HG03175 (cell line): ENCODE measurements around the gene GDI2.
A peak's percentile ranks its signal among the peaks of the same experiment; 100 is the strongest.
"Not testable (repeated sequence)": the region's sequence is repeated elsewhere in the genome, so short reads cannot be mapped to it uniquely, and the experiment has no call there.

ENCODE experiments used
- ATAC-seq: cut with Tn5 transposase; IDR thresholded peaks from one replicate; pipeline ENCODE4 v1.9.1; 2021; ENCODE audit warnings: mild to moderate bottlenecking, moderate library complexity; ENCODE audit not compliant: unreplicated experiment

The GDI2 gene

GRCh38 chr10:5828725-5829124 is 15.5 kb upstream of the GDI2 start:
- no peak for ATAC-seq

GRCh38 chr10:5827841-5828240 is 14.6 kb upstream of the GDI2 start:
- no peak for ATAC-seq

DNA sequence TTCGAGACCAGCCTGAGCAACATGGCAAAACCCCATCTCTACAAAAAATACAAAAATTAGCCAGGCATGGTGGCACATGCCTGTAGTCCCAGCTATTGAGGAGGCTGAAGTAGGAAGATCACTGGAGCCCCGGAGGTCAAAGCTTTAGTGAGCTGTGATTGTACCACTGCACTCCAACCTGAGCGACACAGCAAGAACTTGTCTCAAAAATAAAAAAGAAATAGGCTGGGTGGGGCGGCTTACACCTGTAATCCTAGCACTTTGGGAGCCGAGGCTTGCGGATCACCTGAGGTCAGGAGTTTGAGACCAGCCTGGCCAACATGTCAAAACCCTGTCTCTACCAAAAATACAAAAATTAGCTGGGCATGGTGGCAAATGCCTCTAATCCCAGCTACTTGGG is 13.3 kb upstream of the GDI2 start:
- not testable (repeated sequence) for ATAC-seq

- ATAC-seq, result peak; percentile 50
Measured at GRCh38 chr10:5818894-5819293, 5.7 kb upstream of the GDI2 start.

DNA sequence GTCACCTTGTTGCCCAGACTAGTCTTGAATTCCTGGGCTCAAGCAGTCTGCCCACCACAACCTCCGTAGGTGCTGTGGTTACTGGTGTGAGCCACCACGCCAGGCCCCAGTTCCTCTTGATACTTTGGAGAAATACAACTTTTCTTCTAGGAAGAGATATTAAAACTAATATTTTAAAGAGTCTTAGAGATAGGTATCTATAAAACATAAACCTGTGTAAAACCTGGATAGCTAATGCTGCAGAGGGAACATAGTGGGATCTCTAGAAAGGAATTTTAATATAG is 4.8 kb upstream of the GDI2 start:
- ATAC-seq, result no peak

DNA sequence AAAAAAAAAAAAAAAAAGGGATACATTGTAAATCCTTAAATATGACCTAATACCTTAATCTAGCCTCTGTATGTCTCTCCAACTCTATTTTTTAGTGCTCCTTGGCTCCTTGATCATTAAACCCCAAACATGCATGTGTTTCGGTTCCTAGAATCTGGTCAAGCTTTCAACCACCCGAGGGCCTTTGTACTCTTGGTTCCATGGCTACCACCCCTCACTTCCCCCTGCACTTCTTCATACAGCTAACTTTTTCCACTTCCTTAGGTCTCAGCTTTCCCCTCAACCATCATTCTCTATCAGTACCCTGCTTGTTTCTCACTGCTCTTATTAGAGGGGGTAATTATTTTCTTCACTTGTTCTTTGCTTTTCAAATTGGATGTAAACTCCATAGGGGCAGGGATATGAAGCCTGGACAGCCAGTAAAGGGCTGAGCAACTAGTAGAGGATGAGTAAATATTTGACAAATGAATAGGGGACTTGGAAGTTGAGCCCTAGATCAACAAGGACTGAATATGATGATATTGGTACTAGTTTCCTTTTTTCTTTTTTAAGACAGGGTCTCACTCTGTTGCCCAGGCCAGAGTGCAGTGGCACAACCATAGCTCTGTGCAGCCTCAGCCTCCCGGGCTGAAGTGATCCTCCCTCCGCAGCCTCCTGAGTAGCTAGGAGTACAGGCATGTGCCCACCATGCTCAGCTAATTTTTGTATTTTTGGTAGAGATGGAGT is 4.3 kb upstream of the GDI2 start:
- ATAC-seq, result no peak

GRCh38 chr10:5816170-5816569 is 2.9 kb upstream of the GDI2 start:
- ATAC-seq, result no peak

GRCh38 chr10:5814110-5815107 is 1.2 kb upstream of the GDI2 start:
- no peak for ATAC-seq

- peak; percentile 21 for ATAC-seq
Measured at GRCh38 chr10:5813091-5813340, 218 bp downstream of the GDI2 start.

- peak; percentile 15 for ATAC-seq
Measured at GRCh38 chr10:5812283-5813090, 747 bp downstream of the GDI2 start.

DNA sequence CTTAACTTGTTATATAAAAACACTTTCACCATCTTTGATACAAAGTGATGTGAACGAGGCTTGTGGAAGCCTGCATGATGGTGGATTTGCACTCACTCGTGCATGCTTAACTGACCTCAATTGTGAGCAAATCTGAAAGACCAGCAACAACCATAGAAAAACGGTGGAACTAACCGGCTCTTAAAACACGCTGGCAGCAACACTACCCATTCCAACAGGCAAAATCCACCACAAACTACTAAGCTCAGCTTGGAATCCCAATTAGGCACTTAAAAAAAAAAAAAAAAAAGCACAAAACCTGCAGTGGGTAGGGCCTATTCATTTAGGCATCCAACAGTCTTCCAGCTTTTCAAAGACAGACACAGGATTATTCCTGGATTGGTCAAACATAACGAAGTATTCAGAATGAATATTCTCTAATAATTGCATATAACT is 1.8 kb downstream of the GDI2 start:
- ATAC-seq, result no peak

GRCh38 chr10:5810225-5810624 is 3.0 kb downstream of the GDI2 start:
- no peak for ATAC-seq

GRCh38 chr10:5809527-5810154 is 3.6 kb downstream of the GDI2 start:
- ATAC-seq, result no peak

DNA sequence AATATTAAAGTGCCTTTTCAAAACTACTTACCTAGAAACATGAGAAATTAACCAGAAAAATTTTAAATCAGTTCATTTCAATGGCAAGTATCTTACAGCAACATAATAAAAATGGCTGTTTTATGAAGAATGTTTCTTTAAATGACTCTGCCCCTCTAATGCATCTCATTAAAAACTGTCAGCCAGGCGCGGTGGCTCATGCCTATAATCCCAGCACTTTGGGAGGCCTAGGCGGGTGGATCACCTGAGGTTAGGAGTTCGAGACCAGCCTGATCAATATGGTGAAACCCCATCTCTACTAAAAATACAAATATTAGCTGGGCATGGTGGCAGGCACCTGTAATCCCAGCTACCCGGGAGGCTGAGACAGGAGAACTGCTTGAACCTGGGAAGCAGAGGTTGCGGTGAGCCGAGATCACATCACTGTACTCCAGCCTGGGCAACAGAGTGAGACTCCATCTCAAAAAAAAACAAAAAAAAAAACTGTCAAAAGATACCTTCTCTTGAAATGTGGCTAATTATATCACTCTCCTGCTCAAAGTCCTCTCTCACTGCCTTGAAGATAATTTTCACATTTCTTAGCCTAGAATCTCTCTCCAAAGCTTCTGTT is 4.3 kb downstream of the GDI2 start:
- ATAC-seq, result not testable (repeated sequence)

GRCh38 chr10:5806745-5807144 is 6.5 kb downstream of the GDI2 start:
- ATAC-seq, result no peak

GRCh38 chr10:5805711-5806110 is 7.5 kb downstream of the GDI2 start:
- no peak for ATAC-seq

DNA sequence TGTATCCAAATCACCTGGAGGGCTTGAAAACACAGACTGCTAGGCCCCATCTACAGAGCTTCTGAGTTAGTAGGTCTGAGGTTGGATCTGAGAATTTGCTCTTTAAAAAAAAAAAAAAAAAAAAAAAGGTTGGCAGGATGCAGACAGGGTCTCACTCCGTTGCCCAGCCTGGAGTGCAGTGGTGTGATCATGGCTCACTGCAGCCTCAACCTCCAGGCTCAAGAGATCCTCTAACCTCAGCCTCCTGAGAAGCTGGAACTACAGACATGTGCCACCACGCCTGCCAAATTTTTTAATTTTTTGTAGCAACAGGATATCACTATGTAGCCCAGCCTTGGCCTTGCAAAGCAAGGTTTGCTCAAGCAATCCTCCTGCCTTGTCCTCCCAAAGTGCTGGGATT is 8.0 kb downstream of the GDI2 start:
- ATAC-seq, result no peak

DNA sequence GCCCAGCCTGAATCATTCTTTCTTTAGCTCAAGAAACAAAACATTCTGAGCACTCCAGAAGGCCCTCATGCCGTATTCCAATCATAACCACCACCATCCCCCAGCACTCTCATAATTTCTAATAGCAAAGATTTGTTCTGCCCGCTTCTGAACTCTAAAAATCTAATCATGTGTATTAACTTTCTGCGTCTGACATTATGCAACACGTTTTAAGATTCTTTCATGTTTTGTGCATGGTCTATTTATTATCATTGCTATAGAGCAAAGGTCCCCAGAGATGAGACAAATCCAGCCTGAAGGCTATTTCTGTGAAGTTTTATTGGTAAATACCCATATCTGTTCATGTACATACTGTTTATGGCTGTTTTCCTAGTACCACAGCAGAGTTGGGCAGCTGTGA is 8.8 kb downstream of the GDI2 start:
- ATAC-seq, result no peak

GRCh38 chr10:5800782-5801181 is 12.5 kb downstream of the GDI2 start:
- ATAC-seq, result no peak

DNA sequence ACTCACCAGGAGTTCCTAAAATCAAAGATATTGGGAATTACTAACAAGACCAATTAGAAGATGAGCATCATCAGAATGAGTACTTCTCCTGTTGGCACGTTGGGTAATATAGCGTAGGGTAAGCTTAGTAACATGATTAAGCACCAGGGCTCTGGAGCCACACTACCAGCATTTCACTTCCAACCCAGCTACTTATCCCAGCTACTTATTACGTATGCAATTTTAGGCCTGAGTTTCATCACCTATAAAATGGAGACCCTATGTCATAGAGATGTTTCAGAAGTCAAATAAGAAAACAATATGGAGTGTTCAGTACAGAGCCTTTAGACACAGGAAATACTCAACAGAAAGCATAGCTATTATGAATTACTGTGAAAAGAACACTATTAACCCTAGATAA is 19.0 kb downstream of the GDI2 start:
- no peak for ATAC-seq

DNA sequence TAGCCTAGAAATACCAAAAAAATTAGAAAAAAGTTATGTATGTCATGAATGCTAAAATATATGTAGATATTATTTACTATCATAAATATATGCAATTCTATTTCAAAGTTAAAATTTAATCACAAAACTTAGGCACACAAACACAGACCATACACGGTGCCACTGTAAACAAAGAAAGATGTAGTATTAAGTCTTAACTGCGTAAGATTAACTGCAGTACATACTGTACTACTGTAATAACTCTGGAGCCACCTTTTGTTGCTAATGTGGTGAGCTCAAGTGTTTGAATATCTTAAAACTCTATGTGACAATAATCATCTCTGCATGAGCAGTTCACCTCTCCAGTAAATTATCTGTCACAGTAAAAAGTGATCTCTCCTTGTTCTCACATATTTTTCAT is 23.6 kb downstream of the GDI2 start:
- no peak for ATAC-seq
